Measurements from ENCODE around the gene ELP4. TPM values are rescaled to one million over a fixed set of nuclear protein-coding genes. Genes with fewer than 3 reads are reported as not detected.

The ELP4 gene
- total RNA-seq, 1 experiment from 2014 or later = 34.1 TPM

- no peak for DNase-seq (ENCODE audit: low read depth)
Measured at GRCh38 chr11:31822927-31823643, 313.5 kb downstream of the ELP4 start.

- no peak for DNase-seq (ENCODE audit: low read depth)
Measured at GRCh38 chr11:31823644-31824331, 314.2 kb downstream of the ELP4 start.

GRCh38 chr11:31824332-31824878 lies 314.8 kb downstream of the ELP4 start:
- no peak for DNase-seq (ENCODE audit: low read depth)

GRCh38 chr11:31824879-31825837 lies 315.6 kb downstream of the ELP4 start:
- DNase-seq (ENCODE audit: low read depth) = no peak

- no peak for DNase-seq (ENCODE audit: low read depth)
Measured at GRCh38 chr11:31825838-31826484, 316.4 kb downstream of the ELP4 start.

- DNase-seq (ENCODE audit: low read depth) = peak; percentile 12
Measured at GRCh38 chr11:31826536-31827438, 317.2 kb downstream of the ELP4 start.

GRCh38 chr11:31827455-31828206 lies 318.1 kb downstream of the ELP4 start:
- peak; percentile 26 for DNase-seq (ENCODE audit: low read depth)

- DNase-seq (ENCODE audit: low read depth) = no peak
Measured at GRCh38 chr11:31828217-31828616, 318.6 kb downstream of the ELP4 start.

GRCh38 chr11:31830406-31830805 lies 320.8 kb downstream of the ELP4 start:
- no peak for DNase-seq (ENCODE audit: low read depth)

- DNase-seq (ENCODE audit: low read depth) = no peak
Measured at GRCh38 chr11:31834237-31834636, 324.7 kb downstream of the ELP4 start.

Other genes starting within 250 kb of the ELP4 start
- under 0.01 TPM in 1 of 2 replicates, not detected in the other for gene DCDC1, start 140.0 kb upstream of the ELP4 start, total RNA-seq (2014; rRNA removed; shearing (Covaris generic))
- 13.5 and 15.1 TPM in 2 replicates for gene DNAJC24, start 139.9 kb upstream of the ELP4 start, total RNA-seq (2014; rRNA removed; shearing (Covaris generic))
- gene IMMP1L, start 145 bp upstream of the ELP4 start, total RNA-seq (2014; rRNA removed; shearing (Covaris generic)) = 98.1 and 130 TPM in 2 replicates